GM21528 (cell line): ENCODE data around the gene TNS3.
A peak's percentile ranks its signal among the peaks of the same experiment; 100 is the strongest.
"Not testable (repeated sequence)": the region's sequence is repeated elsewhere in the genome, so short reads cannot be mapped to it uniquely, and the experiment has no call there.

Experiments used
- ATAC-seq: cut with Tn5 transposase; IDR thresholded peaks from one replicate; pipeline ENCODE4 v1.9.1; 2021; ENCODE audit warnings: mild to moderate bottlenecking, moderate library complexity; ENCODE audit not compliant: unreplicated experiment, low FRiP score

Gene TNS3

DNA sequence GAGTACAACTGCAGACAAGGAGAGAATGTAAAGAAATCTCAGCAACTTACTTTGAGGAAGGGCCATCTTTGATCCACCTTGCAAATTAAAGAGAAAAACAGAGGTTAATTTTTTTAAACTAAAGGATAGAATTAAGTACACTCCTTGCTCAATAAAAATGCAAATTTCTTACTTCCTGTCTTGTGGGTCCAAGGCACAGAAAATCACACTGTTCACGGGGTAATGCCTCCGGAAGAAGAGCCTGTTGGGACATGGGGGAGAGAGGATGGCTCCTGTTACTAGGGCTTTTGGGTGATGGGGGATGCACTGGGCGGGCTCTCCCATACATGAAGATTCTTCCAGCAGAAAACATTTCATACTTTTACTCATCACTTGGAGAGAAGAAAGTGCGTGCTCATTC lies 301.8 kb downstream of the TNS3 start:
- ATAC-seq = no peak

DNA sequence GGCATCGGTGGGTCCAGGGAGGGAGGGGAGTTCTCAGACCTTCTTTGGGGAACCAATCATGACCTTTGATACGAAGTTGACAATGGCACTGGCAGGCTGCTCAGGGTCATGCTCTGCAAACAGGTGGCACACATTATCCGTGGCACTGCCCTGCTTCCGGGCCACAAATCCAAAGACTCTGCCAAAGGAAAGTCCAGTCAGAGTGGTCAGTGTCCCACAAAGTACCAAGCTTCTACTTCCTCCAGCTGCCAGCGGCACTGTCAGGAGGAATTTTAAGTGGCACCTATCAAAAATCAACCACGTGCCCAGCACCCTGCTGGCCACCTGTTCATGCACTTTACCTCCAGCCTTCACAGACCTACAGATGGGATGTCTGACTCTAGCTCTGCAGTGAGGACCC lies 303.9 kb downstream of the TNS3 start:
- ATAC-seq = no peak

DNA sequence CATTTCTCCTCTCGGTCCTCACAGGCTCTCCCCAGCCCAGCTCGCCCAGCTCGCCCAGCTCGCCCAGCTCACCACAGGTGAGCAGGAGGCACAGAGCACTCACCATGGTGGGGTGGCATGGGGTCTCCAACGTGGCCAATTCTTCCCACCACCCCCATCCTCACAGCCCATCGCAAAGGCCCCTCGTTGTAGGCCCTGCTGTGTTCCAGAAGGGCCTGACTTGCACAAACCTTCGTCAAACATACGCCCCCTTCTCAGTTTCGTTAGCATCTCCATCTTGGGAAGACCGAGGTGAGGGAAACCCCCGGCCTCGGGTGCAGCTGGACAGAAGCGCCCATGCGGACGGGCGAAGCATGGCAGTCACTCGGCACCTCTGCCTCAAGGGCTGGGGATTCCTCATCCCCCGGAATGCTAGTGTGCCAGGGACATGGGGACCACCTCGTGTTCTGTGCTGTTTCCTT lies 304.6 kb downstream of the TNS3 start:
- ATAC-seq = no peak

DNA sequence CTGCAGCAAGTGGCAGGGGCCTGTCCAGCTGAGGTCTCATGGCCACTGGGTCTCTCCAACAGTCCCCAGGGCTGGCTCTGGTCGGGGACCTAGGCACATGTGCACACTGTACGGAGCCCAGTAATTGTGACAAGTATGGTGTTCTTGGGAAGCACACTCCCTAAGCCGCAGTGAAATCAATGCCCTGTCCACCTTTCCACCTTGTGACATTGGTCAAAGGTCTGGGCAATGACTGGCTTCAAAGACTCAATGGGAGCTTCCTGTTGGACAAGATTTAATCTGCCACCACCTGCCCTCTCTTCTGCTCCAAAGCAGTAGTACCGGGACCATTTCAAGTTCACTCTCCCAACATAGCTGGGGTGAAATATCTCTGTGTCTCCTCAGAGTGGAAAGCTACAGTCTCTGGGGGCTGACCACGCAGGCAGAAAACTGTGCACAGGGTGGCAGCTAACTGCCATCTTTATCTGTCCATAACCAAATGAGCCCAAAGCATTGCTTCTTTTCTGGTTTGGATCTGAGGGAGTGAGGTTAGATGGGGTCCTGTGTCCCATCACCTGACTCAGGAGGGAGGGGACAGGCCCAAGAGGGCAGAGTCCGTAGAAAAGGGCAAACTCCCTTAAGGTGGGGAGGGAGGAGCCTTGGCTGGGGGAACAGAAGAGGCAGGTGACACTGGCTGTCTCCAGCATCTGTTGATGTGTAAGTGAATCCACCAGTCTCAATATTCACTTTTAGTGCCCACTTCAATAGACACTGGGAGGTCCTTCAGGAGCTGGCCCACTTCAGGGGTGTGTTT lies 307.7 kb downstream of the TNS3 start:
- no peak for ATAC-seq

DNA sequence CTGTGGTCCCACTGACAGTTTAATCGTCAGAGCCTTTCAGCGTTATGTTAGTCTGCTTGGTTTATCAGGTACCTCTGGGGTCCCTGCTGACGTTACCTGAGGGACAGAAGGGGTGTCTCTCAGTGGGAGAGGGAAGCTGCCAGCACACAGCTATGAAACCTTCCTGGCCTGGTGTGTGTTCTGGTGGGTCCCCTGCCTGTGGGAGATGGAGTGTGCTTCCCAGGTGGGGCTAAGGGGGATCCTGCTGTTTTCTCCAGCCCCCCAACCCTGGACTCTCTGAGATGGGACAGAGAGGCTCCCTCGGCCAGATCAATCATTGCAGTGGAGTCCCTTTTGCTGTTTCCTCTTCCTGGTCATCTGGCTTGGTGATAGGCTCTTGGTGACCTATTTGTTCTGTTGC lies 308.8 kb downstream of the TNS3 start:
- ATAC-seq = no peak

DNA sequence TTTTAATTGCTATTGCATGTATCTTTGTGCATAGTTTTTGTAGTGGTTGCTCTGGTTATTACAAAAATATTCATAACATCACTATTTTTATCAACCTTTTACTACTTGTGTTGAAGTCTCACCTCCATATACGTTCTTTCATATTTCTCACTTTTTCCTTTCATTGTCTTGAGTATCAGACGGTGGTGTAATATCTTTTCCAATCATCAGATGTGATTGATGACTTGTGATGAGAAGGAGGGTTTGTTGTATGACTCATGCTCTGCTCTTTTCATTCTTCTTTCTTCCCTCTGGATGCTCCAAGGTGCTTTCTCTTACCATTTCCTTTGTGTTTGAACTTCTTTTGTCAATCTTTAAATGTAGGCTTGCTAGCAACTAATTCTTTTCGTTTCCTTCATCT lies 310.2 kb downstream of the TNS3 start:
- no peak for ATAC-seq

DNA sequence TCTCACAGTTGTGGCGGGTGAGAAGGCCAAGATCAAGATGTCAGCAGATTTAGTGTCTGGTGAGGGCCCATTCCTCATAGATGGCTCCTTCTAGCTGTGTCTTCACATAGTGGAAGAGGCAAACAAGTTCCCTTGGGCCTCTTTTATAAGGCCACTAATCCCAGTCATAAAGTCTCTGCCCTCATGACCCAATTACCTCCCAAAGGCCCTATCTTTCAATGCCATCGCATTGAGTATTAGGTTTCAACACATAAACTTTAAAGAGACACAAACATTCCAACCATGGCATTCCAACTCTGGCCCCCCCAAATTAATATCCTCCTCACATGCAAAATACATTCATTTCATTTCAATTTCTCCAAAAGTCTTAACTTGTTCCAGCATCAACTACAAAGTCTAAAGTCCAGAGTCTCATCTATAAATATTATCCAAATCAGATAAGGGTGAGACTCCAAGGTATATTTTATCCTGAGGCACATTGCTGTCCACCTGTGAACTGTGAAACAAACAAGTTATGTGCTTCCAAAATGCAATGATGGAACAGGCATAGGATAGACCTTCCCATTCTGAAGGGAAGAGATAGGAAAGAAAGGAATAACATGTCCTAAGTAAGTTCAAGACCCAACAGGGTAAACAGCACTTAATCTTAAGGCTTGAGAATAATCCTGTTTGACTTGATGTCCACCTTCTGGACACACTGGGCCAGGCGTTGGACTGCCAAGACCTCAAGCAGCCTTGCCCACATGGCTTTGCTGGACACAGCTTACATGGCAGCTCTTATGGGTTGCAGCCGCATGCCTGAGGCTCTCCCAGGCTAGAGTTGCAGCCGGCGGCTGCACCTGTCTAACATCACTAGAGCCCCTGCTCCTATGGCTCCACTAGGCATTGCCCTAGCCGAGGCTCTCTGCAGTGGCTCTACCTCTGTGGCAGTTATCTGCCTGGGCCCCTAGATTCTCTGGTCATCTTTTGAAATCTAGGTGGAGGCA lies 312.8 kb downstream of the TNS3 start:
- no peak for ATAC-seq

DNA sequence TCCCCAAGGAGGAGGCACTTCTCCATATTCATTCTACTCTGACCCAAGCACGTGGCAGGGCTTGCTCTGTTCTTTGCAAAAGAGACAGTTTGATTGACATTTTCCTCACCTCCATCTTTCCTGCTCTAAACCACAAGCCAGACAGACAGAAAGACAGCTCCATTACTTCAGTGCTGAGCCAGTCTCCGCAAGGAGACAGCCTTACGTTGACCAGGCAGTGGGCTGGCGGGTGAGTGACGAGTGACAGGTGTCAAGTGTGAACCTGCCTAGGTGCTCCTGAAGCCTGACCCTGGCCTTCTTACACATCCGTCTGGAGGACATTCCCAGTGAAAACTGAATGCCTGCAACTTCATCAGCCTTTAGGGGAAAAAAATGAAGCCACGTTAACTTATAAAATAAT lies 314.6 kb downstream of the TNS3 start:
- ATAC-seq = no peak

DNA sequence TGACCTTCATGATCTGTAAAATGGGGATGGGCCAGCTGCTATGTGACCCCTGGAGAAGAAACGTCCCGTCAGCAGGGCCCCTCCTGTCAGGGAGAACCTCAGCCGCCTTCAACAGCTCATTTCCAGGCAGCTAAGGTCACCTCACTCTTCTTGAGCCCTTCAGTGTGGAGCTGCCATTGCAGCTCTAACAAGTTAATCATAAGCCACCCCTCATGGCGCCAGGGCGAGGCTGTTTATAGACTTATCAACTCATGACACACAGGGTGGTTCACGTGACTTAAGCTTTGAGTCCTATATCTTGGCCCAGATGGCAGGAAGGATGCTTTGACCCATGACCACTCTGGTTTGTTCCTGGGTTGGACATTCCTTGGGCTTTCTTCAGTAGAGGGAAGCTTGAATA lies 315.1 kb downstream of the TNS3 start:
- ATAC-seq = no peak

DNA sequence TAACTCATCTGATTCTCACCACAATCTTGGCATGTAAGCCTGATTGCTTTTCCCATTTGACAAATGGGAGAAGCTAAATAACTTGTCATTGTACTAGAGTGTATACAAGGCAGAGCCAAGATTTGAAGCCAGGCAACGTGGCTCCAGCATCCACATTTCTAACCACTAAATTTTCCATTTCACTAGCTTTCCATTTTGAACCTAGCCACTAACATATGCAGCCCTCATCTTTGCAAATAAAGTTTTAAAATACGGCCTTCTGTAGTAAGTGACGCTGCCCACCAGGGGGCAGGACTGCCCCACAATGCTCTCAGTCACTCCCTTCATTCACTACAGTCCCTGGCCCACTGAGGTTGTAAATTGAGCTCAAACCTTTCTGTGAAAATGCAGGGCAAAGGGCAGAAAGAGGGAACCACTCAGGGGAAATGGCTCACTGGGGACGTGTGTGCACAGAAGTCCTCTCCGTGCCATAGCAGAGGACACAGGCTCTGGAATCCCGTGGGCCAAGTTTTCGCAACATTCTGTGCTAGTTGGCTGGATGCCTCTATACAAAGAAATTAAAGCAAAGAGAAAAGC lies 315.7 kb downstream of the TNS3 start:
- peak; percentile 84 for ATAC-seq

DNA sequence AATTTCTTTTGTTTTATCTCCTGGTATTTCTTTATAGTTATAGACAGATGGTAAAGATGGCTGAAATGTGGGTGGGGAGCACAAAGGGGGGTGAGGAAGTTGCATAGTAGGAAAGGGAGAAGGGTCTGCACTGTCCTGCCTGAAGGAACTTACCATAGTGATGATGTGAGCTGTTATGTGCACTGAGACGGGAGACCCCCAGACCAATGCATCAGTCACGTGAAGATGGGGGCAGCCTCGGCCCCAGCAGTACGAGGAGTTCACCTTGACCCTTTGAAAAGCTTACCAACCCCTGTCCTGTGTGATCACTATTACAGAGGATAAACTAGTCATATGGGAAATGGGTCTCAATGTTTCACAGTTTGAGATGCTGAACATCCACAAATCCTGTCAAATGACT lies 316.3 kb downstream of the TNS3 start:
- ATAC-seq = no peak

DNA sequence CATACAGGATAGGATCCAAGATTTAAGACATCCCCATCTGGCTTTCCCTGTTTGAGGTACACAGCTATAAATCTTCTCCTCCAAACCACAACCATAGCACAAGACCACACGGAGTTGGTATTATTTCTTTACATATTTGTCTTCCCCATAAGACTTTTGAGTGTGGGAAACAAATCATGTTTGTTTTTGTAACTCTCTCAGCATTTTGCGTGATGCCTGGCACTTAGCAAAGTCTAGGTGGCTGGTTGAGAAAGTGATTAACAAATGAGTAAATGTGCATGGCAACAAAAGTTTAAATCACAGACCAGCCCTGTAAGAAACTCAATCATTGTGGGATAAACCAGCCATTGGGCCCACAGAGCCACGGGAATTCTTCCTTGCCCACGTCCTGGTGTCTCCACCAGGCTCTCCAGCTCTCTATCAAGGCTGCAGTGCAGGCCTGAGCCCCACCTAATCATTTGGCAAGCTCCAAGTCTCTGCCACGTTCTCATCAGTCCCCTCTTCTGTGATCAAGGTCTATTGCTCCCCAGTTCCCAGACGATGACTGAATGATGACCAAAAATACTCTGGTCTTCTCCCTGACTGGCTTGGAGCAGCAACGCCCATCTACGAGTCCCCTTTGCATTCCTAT lies 317.8 kb downstream of the TNS3 start:
- no peak for ATAC-seq

DNA sequence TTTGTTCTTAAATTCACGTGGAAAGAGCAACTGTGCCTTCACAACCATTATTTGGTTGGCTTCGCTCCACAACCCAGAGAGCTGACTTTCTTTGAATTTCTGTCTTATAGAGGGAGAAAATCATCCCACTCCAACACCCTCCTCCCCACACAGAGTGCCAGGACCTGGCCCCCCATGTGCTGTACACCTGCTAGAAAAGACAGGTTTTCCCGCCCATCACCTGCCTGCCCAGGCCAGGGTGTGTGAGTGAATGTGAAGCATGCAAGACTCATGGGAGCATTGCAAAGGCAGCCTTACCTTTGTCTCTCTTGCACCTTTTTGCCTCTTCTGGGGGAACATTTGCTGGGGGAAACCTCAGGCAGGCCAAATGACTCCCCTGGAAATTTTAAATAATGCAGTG lies 319.0 kb downstream of the TNS3 start:
- no peak for ATAC-seq

DNA sequence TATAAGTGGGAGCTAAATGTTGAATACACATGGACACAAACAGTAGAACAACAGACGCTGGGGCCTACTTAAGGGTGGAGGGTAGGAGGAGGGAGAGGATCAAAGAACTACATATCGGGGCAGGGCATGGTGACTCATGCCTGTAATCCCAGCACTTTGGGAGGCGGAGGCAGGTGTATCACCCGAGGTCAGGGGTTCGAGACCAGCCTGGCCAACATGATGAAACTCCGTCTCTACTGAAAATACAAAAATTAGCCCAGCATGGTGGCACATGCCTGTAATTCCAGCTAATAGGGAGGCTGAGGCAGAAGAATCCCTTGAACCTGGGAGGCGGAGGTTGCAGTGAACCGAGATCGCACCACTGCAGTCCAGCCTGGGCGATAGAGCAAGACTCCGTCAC lies 319.8 kb downstream of the TNS3 start:
- ATAC-seq = not testable (repeated sequence)

DNA sequence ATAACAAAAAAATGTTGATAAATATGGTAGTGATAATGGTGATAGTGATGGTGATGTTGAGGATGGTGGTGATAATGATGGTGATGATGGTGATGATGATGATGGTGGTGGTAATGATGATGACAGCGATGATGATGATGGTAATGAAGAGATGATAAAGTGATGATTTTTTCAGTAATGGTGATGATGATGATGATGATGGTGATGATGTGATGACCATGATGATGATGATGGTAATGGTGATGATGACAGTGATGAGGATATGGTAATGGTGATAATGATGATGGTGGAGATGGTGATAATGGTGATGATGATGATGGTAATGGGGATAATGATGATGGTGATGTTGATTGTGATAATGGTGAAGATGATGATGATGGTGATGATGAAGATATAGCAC lies 321.6 kb downstream of the TNS3 start:
- ATAC-seq = no peak

DNA sequence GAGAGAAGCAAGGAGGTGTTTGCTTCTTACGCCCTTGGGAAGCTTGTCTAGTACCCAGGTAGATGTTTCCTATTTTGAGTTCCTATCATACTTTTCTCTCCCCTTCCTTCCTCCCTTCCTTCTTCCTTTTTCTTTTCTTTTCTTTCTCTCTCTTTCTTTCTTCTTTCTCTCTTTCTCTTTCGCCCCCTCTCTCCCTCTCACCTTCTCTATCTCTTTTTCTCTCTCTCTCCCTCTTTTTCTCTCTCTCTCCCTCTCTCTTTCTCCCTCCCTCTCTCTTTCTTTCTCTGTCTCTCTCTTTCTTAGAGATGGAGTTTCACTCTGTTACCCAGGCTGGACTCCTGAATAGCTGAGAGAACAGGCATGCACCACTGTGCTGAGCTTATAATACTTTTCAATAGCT lies 322.2 kb downstream of the TNS3 start:
- no peak for ATAC-seq

DNA sequence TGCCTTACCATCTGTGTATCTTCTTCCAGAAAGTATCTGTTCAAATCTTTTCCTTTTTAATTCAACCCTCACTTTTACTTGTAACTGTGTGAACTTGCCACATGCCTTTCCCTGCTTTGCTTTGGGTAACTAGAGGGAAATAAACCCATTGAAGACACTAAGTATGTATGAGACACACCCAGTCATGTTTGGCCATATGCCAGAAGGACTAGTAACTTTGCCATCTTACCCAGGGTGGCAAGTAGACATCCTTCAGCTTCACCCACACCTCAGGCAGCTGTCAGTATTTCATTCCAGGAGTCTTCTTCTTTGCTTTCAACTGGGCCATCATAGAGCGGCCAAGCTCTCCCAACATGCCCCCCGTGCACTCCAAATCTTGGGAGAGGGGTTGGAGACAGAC lies 323.1 kb downstream of the TNS3 start:
- no peak for ATAC-seq

DNA sequence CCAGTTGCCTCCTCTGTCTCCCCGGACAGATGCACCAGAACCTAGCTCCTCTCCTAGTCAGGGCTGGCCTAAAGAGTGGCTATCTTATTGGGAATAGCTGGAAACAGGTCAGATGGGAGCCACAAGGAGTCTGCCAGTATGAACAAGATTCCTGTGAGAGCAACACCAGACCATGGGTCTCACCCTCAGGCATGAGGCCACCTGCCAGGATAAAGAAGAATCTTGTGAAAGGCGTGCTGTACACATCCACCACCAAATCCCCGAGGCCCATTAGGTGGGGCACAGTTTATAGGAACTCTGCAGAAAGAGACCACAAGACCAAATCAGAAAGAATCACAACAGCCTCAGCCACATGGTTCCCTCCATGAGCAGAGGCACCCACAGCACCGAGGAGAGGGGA lies 325.9 kb downstream of the TNS3 start:
- no peak for ATAC-seq

DNA sequence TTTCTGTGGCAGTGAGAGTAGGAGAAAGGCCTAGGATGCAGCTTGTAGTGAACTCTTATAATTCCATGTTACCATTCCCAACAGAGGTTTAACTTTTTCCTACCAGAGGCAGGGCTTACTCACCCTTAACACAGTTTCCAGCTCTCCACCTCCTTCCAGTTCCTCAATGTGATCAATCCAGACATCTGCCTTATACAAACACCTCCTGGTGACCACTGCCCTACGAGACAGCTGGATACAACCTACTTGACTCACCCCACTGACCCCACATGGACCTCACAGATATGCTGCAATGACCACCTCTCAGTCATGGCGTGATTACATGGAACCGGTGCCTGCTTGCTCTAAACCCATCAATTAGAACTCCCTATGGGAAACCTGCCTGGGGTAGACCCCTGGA lies 326.5 kb downstream of the TNS3 start:
- no peak for ATAC-seq

DNA sequence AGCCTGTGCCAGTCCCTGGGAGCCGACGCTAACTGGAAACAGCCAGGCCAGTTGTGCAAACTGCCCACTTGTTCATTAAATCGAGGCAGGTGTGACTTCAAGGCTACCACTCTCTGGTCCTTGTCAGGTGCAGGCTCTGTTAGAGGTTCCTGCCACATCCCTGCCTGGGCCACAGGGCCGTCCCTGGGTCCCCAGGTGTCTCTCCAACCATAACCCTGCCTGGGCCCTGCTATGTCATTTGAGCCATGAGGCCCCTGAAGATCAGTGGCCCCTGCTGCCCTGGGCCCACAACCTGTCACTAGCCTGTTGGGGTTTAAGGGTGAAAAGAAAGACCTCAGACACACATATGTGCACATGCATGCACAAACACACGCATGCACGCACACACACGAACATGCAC lies 326.9 kb downstream of the TNS3 start:
- ATAC-seq = no peak
